ENCODE results near the gene CASZ1.

CASZ1 gene

DNA sequence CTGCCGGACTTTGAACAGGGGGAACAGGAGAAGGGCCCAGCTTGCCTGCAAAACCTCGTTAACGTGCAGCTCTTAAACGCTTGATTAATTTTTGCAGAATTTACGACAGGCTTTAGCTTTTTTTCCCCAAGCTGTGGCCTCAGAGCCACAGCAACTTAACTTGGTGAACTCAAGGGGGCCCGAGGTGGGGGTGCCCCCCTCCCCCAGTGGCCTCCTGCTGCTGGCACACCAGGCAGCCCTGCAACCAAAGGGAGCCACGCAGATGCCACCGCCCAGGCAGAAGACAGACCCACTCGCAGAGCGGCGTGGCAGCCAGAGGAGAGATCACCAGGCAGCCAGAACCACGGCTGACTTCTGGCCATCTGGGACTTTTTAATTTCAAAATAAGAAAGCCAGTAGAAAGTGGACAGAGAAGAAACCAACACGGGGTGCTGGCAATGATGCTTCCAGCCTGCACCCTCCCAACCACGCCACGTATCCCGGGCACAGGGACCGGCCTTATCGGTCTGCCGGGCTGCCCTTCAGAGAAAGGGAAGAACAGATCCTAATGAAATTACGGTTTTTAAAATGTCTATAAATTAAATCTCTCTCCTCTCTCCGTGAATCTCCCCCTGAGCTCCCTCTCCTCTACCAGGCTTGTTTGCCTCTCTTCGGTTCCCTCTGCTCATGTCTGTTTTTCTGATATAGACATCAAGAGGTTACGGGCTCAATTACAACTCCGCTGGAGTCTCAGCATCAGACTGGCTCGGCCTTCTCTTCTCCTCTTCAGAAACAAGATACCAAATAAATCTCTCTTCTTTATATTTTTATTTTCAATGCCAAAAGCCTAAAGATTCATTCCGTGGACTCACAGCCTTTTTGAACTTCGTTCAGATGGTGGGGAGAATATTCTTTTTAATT is 6.4 kb downstream of the CASZ1 start:
- Histone ChIP-seq H3K27ac (no peak overlapping the region), H3K79me2 (ENCODE audit: insufficient read depth, low read depth) (no peaks in the 10 kb centered on the region), H3K27me3 (ENCODE audit: insufficient read depth, low read depth) (peaks cover 97% of the 10 kb centered on the region), H3K36me3 (ENCODE audit: insufficient read depth) (no peaks in the 10 kb centered on the region), H3K9ac (no peak overlapping the region), H2AFZ (ENCODE audit: low read depth) (no peak overlapping the region), H3K4me2 (no peak overlapping the region), H4K20me1 (ENCODE audit: insufficient read depth) (no peaks in the 10 kb centered on the region), H3K4me3 (IDR thresholded peaks at IDR 0.05; ENCODE audit: insufficient read depth, low read depth, low read length) (no peak overlapping the region), H3K4me1 (ENCODE audit: low read depth, poor library complexity, severe bottlenecking) (no peaks in the 10 kb centered on the region)
- TF ChIP-seq, protein P1, sequence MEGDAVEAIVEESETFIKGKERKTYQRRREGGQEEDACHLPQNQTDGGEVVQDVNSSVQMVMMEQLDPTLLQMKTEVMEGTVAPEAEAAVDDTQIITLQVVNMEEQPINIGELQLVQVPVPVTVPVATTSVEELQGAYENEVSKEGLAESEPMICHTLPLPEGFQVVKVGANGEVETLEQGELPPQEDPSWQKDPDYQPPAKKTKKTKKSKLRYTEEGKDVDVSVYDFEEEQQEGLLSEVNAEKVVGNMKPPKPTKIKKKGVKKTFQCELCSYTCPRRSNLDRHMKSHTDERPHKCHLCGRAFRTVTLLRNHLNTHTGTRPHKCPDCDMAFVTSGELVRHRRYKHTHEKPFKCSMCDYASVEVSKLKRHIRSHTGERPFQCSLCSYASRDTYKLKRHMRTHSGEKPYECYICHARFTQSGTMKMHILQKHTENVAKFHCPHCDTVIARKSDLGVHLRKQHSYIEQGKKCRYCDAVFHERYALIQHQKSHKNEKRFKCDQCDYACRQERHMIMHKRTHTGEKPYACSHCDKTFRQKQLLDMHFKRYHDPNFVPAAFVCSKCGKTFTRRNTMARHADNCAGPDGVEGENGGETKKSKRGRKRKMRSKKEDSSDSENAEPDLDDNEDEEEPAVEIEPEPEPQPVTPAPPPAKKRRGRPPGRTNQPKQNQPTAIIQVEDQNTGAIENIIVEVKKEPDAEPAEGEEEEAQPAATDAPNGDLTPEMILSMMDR (conservative IDR thresholded peaks at IDR 0.05; ENCODE audit: low read depth, low read length): no peak

DNA sequence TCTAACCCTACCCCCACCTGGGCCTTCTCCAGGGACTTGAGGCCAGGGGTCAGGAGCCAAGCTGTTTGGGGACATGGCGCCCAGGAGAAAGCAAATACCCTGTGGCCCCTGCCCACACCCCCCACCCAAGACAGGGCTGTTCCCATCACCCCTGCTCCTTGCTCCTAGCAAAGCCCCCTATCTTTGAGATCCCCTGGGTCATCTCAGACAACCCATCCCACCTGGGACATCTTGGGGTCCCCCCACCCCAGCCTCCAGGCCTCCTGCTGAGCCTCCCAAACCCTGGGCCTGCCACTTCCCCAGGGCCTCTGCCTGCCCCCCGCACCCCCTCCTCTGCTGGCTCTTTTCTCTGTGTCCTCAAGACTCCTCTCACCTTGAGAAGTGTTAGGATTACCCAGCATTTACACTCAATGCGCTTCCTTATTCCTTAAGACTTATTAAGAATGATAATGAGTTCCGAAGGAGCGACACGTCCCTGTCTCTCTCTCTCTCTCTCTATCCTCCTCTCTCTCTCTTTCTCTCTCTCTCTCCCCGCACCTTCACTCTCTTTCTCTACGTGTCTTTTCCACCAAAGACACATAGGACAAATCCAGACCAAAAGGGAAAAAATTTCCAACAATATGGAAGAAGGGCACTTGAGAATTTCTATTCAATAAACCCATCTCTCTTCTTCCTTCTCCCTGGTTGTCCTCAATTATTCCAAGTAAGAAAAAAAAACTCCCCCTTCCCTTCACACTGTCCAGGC is 7.2 kb downstream of the CASZ1 start:
- Histone ChIP-seq H3K9ac (no peak overlapping the region), H3K79me2 (ENCODE audit: insufficient read depth, low read depth) (no peaks in the 10 kb centered on the region), H3K4me3 (IDR thresholded peaks at IDR 0.05; ENCODE audit: insufficient read depth, low read depth, low read length) (no peak overlapping the region), H4K20me1 (ENCODE audit: insufficient read depth) (no peaks in the 10 kb centered on the region), H2AFZ (ENCODE audit: low read depth) (no peak overlapping the region), H3K4me1 (ENCODE audit: low read depth, poor library complexity, severe bottlenecking) (no peaks in the 10 kb centered on the region), H3K27me3 (ENCODE audit: insufficient read depth, low read depth) (peaks cover 98% of the 10 kb centered on the region), H3K36me3 (ENCODE audit: insufficient read depth) (no peaks in the 10 kb centered on the region), H3K4me2 (no peak overlapping the region), H3K27ac (no peak overlapping the region)
- TF ChIP-seq, protein P1 (conservative IDR thresholded peaks at IDR 0.05; ENCODE audit: low read depth, low read length): no peak

DNA sequence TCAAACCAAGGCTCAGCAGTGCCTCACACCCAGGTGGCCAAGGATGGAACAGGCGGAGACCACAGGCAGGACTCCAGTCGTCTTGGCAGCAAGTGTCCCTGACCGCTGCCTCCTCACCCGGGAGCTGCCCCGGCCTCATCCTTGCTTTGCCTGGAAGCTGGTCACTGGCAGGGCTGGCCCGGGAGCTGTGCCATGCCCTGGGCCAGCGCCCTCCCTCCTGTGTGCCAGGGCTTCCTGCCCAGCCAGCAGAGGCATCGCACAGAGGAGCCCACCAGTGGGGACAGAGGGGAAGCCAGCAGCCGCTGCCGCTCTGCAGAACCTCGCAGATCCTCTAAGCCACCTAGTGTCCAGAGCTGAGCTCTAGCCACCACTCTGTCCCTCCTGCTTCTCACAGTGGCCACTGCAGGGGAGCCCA is 7.8 kb downstream of the CASZ1 start:
- Histone ChIP-seq H3K79me2 (ENCODE audit: insufficient read depth, low read depth) (no peaks in the 10 kb centered on the region), H3K4me3 (IDR thresholded peaks at IDR 0.05; ENCODE audit: insufficient read depth, low read depth, low read length) (no peak overlapping the region), H3K4me1 (ENCODE audit: low read depth, poor library complexity, severe bottlenecking) (no peaks in the 10 kb centered on the region), H3K4me2 (no peak overlapping the region), H4K20me1 (ENCODE audit: insufficient read depth) (no peaks in the 10 kb centered on the region), H3K36me3 (ENCODE audit: insufficient read depth) (no peaks in the 10 kb centered on the region), H3K27ac (no peak overlapping the region), H2AFZ (ENCODE audit: low read depth) (no peak overlapping the region), H3K9ac (no peak overlapping the region), H3K27me3 (ENCODE audit: insufficient read depth, low read depth) (peaks cover 98% of the 10 kb centered on the region)
- TF ChIP-seq, protein P1 (conservative IDR thresholded peaks at IDR 0.05; ENCODE audit: low read depth, low read length): no peak

DNA sequence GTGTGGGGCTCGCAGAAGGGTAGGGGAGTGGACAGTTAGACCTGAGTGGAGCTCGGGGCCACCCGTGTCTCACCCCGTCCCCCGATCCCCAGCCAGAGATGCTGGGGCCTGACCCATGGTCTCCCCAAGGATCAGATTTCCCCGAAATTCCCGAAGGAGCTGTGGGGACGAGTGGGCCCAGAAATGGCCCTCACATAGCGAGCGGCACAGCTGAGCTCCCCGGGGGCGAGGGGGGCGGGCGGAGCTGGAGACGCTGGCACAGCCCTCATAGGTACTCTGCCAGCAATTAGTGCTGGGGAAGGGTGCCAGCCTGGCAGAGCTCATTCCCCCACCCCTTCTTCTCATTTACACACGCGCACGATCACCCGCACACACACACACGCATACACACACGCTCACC is 9.2 kb downstream of the CASZ1 start:
- H3K79me2 ChIP-seq (ENCODE audit: insufficient read depth, low read depth): no peaks in the 10 kb centered on the region
- no peak overlapping the region for H3K27ac ChIP-seq
- H3K27me3 ChIP-seq (ENCODE audit: insufficient read depth, low read depth): peaks cover 98% of the 10 kb centered on the region
- no peaks in the 10 kb centered on the region for H4K20me1 ChIP-seq (ENCODE audit: insufficient read depth)
- H3K4me1 ChIP-seq (ENCODE audit: low read depth, poor library complexity, severe bottlenecking): no peaks in the 10 kb centered on the region
- H3K4me3 ChIP-seq (IDR thresholded peaks at IDR 0.05; ENCODE audit: insufficient read depth, low read depth, low read length): no peak overlapping the region
- no peak overlapping the region for H3K4me2 ChIP-seq
- H3K9ac ChIP-seq: no peak overlapping the region
- H2AFZ ChIP-seq (ENCODE audit: low read depth): no peak overlapping the region
- H3K36me3 ChIP-seq (ENCODE audit: insufficient read depth): no peaks in the 10 kb centered on the region
- TF ChIP-seq, protein P1 (conservative IDR thresholded peaks at IDR 0.05; ENCODE audit: low read depth, low read length): no peak
